Erythroblast (primary cell): ENCODE data around the gene KIN.

ENCODE experiments used
- GATA1 ChIP-seq: IDR thresholded peaks from 2 replicates; pipeline ENCODE4 v1.6.1; 2011; ENCODE audit warnings: low read depth, mild to moderate bottlenecking, control low read depth, low read length, moderate library complexity
- POLR2A ChIP-seq: IDR thresholded peaks from 2 replicates; pipeline ENCODE4 v1.6.1; 2011; ENCODE audit warnings: mild to moderate bottlenecking, low read length

DNA sequence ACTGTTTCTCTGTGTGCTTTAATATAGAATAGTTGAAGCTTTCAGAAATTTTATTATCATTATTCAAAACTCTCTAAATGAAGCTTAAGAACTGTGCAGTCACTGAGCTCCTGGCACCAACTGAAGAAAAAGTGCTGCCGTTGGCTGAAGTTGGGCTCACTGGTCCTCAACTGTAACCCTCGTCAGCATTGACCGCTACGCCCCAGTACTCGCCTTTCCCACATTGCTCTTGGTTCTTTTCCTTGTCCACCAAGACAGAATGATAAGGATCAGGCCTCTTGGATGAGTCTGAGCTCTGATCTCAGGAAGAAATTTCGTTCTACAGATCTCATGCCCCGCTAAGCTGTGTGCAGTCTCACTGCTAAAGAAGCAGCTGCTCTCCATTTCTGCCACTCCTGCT is 22.6 kb upstream of the KIN start:
- TF ChIP-seq POLR2A, result no peak
- TF ChIP-seq GATA1, result no peak
